ENCODE data around the gene TECTA. TPM values are rescaled to one million over a fixed set of nuclear protein-coding genes. Genes with fewer than 3 reads are reported as not detected.

Gene TECTA
- polyA plus RNA-seq, 1 of the 3 experiments (the other 2 are of a cell fraction): 0.58 TPM

DNA sequence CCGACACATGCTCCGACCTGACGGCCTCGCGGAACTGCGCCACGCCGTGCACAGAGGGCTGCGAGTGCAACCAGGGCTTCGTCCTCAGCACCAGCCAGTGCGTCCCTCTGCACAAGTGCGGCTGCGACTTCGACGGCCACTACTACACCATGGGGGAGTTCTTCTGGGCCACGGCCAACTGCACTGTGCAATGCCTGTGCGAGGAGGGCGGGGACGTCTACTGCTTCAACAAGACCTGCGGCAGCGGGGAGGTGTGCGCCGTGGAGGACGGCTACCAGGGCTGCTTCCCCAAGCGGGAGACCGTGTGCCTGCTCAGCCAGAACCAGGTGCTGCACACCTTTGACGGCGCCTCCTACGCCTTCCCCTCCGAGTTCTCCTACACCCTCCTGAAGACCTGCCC, 26.8 kb downstream of the TECTA start:
- H3F3A ChIP-seq (replicated peaks; ENCODE audit: insufficient read depth): no peaks in the 10 kb centered on the region
- POLR2A ChIA-PET: no interaction called here
- H3K9me2 ChIP-seq: no peaks in the 10 kb centered on the region
- no peaks in the 10 kb centered on the region for H3K9me3 ChIP-seq
- H3K79me2 ChIP-seq (ENCODE audit: insufficient read depth): no peaks in the 10 kb centered on the region
- H3K4me2 ChIP-seq: no peak overlapping the region
- no peak for TF ChIP-seq RAD21 (IDR thresholded peaks at IDR 0.05; ENCODE audit: low read length)
- H3K4me1 ChIP-seq (ENCODE audit: control insufficient read depth in 1 of 2, insufficient read depth in 2 of 2, low read depth in 1 of 2, low read length in 1 of 2): no peaks in the 10 kb centered on the region; a peak in 1 of 4 replicates
- no peak overlapping the region for H2AFZ ChIP-seq (ENCODE audit: low read depth)
- 93% methylated on average over 30 of the region's 30 CpGs for WGBS (ENCODE audit: low lambda C conversion rate)
- CTCF ChIA-PET: interaction anchor here (1.0 kb wide), 1 partner anchor 195 kb away, joined by 4 read pairs; no protein-coding TSS in a partner anchor
- H3K4me3 ChIP-seq (ENCODE audit: low read depth in 2 of 2, low read length in 1 of 2): no peak overlapping the region
- no peak overlapping the region for H3K9ac ChIP-seq
- no peaks in the 10 kb centered on the region for H4K20me1 ChIP-seq (ENCODE audit: insufficient read depth)
- H3K36me3 ChIP-seq (replicated peaks in 1 of 2; ENCODE audit: control insufficient read depth in 1 of 2, insufficient read depth in 2 of 2, low read length in 1 of 2): no peaks in the 10 kb centered on the region
- H3K27me3 ChIP-seq (ENCODE audit: insufficient read depth): no peaks in the 10 kb centered on the region
- H3K27ac ChIP-seq (ENCODE audit: low read depth in 2 of 2, low read length in 1 of 2): no peak overlapping the region
- no peak for DNase-seq

DNA sequence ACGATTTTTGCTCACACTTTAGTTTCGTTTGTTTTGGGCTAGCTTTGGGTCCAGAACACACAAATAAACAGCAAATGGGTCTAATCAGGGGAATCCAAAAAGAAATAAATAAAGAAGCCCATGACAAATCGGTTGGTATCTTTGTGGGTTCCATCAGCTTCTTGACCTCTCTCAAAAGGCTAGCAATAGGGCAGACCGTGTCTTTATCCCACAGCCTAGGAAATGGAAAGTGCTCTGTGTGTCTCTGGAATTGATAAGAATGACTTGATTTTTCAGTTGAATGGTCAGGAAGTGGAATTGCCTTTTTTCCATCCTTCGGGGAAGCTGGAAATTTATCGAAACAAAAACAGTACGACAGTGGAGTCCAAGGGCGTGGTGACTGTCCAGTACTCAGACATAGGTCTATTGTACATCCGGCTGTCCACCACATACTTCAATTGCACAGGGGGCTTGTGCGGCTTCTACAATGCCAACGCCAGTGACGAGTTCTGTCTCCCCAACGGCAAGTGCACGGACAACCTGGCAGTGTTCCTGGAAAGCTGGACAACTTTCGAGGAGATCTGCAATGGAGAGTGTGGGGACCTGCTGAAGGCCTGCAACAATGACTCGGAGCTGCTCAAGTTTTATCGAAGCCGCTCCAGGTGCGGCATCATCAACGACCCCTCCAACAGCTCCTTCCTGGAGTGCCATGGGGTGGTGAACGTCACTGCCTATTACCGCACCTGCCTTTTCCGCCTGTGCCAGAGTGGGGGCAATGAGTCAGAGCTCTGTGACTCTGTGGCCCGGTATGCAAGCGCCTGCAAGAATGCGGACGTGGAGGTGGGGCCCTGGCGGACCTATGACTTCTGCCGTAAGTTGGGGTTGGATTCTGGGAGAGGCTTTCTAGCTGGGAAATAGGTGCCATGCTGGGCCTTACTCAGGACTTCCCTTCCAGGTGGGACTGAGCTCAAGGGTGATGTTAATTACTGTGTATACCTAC, 28.6 kb downstream of the TECTA start:
- Histone ChIP-seq H3K9ac (no peak overlapping the region), H3K4me3 (ENCODE audit: low read depth in 2 of 2, low read length in 1 of 2) (no peak overlapping the region), H3K9me3 (no peaks in the 10 kb centered on the region), H4K20me1 (ENCODE audit: insufficient read depth) (no peaks in the 10 kb centered on the region), H3K4me1 (ENCODE audit: control insufficient read depth in 1 of 2, insufficient read depth in 2 of 2, low read depth in 1 of 2, low read length in 1 of 2) (no peaks in the 10 kb centered on the region; a peak in 1 of 4 replicates), H3K9me2 (no peaks in the 10 kb centered on the region), H3F3A (replicated peaks; ENCODE audit: insufficient read depth) (no peaks in the 10 kb centered on the region), H3K4me2 (no peak overlapping the region), H3K36me3 (replicated peaks in 1 of 2; ENCODE audit: control insufficient read depth in 1 of 2, insufficient read depth in 2 of 2, low read length in 1 of 2) (no peaks in the 10 kb centered on the region), H3K27ac (ENCODE audit: low read depth in 2 of 2, low read length in 1 of 2) (no peak overlapping the region), H3K27me3 (ENCODE audit: insufficient read depth) (no peaks in the 10 kb centered on the region), H3K79me2 (ENCODE audit: insufficient read depth) (no peaks in the 10 kb centered on the region), H2AFZ (ENCODE audit: low read depth) (no peak overlapping the region)
- CTCF ChIA-PET: interaction anchor here (0.9 to 1.8 kb wide), 7 partner anchors 10 to 620 kb away, joined by 3 to 8 read pairs (median 4); no protein-coding TSS in a partner anchor
- DNase-seq: no peak
- POLR2A ChIA-PET: no interaction called here
- WGBS (ENCODE audit: low lambda C conversion rate): 71% methylated on average over 19 of the region's 29 CpGs
- TF ChIP-seq NFIC (IDR thresholded peaks at IDR 0.05; ENCODE audit: borderline replicate concordance): no peak
- TF ChIP-seq GATA2 (CRISPR knock-in tag; IDR thresholded peaks at IDR 0.05): no peak
- no peak for TF ChIP-seq SIN3A (IDR thresholded peaks at IDR 0.05; ENCODE audit: borderline replicate concordance, low read depth, low read length)
- TF ChIP-seq, protein P1, sequence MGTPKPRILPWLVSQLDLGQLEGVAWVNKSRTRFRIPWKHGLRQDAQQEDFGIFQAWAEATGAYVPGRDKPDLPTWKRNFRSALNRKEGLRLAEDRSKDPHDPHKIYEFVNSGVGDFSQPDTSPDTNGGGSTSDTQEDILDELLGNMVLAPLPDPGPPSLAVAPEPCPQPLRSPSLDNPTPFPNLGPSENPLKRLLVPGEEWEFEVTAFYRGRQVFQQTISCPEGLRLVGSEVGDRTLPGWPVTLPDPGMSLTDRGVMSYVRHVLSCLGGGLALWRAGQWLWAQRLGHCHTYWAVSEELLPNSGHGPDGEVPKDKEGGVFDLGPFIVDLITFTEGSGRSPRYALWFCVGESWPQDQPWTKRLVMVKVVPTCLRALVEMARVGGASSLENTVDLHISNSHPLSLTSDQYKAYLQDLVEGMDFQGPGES (IDR thresholded peaks at IDR 0.05; ENCODE audit: low read depth, low read length): no peak

DNA sequence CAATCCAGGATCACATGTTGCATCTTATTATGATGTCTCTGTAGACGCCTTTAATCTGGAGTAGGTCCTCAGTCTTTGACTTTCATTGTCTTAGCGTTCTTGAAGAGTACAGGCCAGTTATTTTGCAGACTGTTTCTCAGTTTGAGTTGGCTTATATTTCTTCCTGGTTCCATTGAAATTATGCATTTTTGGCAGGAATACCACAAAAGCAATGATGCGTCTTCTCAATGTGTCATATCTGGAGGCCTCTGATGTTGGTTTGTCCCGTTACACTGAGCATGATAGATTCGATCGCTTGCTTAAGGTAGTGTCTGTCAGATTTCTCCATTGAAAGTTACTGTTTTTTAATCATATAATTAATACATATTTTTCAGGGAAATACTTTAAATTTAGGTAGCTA, 30.6 kb downstream of the TECTA start:
- Histone ChIP-seq H3K79me2 (ENCODE audit: insufficient read depth) (no peaks in the 10 kb centered on the region), H3K27ac (ENCODE audit: low read depth in 2 of 2, low read length in 1 of 2) (no peak overlapping the region), H3K36me3 (replicated peaks in 1 of 2; ENCODE audit: control insufficient read depth in 1 of 2, insufficient read depth in 2 of 2, low read length in 1 of 2) (no peaks in the 10 kb centered on the region), H3K9me2 (no peaks in the 10 kb centered on the region), H3K4me1 (ENCODE audit: control insufficient read depth in 1 of 2, insufficient read depth in 2 of 2, low read depth in 1 of 2, low read length in 1 of 2) (no peaks in the 10 kb centered on the region; a peak in 1 of 4 replicates), H3K9ac (no peak overlapping the region), H3K9me3 (no peaks in the 10 kb centered on the region), H3K4me2 (no peak overlapping the region), H2AFZ (ENCODE audit: low read depth) (no peak overlapping the region), H3K27me3 (ENCODE audit: insufficient read depth) (no peaks in the 10 kb centered on the region), H3F3A (replicated peaks; ENCODE audit: insufficient read depth) (no peaks in the 10 kb centered on the region), H4K20me1 (ENCODE audit: insufficient read depth) (no peaks in the 10 kb centered on the region), H3K4me3 (ENCODE audit: low read depth in 2 of 2, low read length in 1 of 2) (no peak overlapping the region)
- TF ChIP-seq MXI1 (IDR thresholded peaks at IDR 0.05; ENCODE audit: low read depth, low read length) (no peak), EP300 (IDR thresholded peaks at IDR 0.05; ENCODE audit: borderline replicate concordance in 1 of 2, low read depth in 1 of 2, low read length in 1 of 2) (no peak), TCF12 (IDR thresholded peaks at IDR 0.05) (no peak), CHD2 (IDR thresholded peaks at IDR 0.05; ENCODE audit: low read length, partially characterized antibody) (no peak), FOSL2 (IDR thresholded peaks at IDR 0.05; ENCODE audit: borderline replicate concordance, low read depth) (no peak), ELF1 (IDR thresholded peaks at IDR 0.05) (no peak), RAD21 (IDR thresholded peaks at IDR 0.05; ENCODE audit: low read length) (no peak), FOXM1 (IDR thresholded peaks at IDR 0.05; ENCODE audit: low read depth) (no peak), FOXJ3 (CRISPR knock-in tag; IDR thresholded peaks at IDR 0.05) (no peak), NRF1 (IDR thresholded peaks at IDR 0.05; ENCODE audit: low read depth, low read length) (no peak), EZH2phosphoT487 (IDR thresholded peaks at IDR 0.05; ENCODE audit: borderline replicate concordance, low read depth) (no peak), RFX5 (IDR thresholded peaks at IDR 0.05; ENCODE audit: low read length) (no peak), YY1 (IDR thresholded peaks at IDR 0.05; ENCODE audit: low read depth) (no peak)
- TF ChIP-seq, protein P2, sequence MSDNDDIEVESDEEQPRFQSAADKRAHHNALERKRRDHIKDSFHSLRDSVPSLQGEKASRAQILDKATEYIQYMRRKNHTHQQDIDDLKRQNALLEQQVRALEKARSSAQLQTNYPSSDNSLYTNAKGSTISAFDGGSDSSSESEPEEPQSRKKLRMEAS (IDR thresholded peaks at IDR 0.05; ENCODE audit: low read depth): no peak
- TF ChIP-seq, protein P3, sequence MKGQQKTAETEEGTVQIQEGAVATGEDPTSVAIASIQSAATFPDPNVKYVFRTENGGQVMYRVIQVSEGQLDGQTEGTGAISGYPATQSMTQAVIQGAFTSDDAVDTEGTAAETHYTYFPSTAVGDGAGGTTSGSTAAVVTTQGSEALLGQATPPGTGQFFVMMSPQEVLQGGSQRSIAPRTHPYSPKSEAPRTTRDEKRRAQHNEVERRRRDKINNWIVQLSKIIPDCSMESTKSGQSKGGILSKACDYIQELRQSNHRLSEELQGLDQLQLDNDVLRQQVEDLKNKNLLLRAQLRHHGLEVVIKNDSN (IDR thresholded peaks at IDR 0.05; ENCODE audit: borderline replicate concordance, low read depth): no peak
- no peak for DNase-seq
- CTCF ChIA-PET: interaction anchor here (1.0 kb wide), 1 partner anchor 8 kb away, joined by 4 read pairs; no protein-coding TSS in a partner anchor
- WGBS (ENCODE audit: low lambda C conversion rate): 83% methylated on average over 6 of the region's 6 CpGs
- POLR2A ChIA-PET: no interaction called here
